Jurkat, Clone E6-1 (cell line): Measurements from ENCODE around the gene SH3BP1. TPM values are rescaled to one million over a fixed set of nuclear protein-coding genes. Genes with fewer than 3 reads are reported as not detected.
"Not testable (repeated sequence)": the region's sequence is repeated elsewhere in the genome, so short reads cannot be mapped to it uniquely, and the experiment has no call there.

Experiments
- DNase-seq: peaks from one replicate; pipeline ENCODE4 v3.0.0-alpha.2; 2011; ENCODE audit warnings: low read depth, low spot score
- H3K4me3 ChIP-seq: 2 replicates; pipeline ENCODE4 v1.5.1; 2011; ENCODE audit warnings: mild to moderate bottlenecking, low read length, control low read depth, moderate library complexity
- polyA plus RNA-seq: library from polyadenylated mRNA; unstranded; fragments of >200 nt; gene quantifications from one replicate; pipeline ENCODE4 v1.2.1, GENCODE V29; 2012; ENCODE audit warnings: missing spikeins; ENCODE audit not compliant: insufficient read length, insufficient read depth

The SH3BP1 gene
- 17.7 TPM for polyA plus RNA-seq

- H3K4me3 ChIP-seq, result peak within 1 kb of the TSS; percentile 59
- no peak for DNase-seq
Observed at GRCh38 chr22:37639070-37639760, at the start of gene SH3BP1. SH3BP1 (plus strand) TSS chr22:37639669; CDS start chr22:37639788, 119 bp downstream.

- not testable (repeated sequence) for DNase-seq, H3K4me3 ChIP-seq
Observed at GRCh38 chr22:37591081-37591480, 48.4 kb upstream of the SH3BP1 start.

GRCh38 chr22:37591823-37592404 is 47.6 kb upstream of the SH3BP1 start:
- no peak for DNase-seq
- peak overlapping the region; percentile 54 for H3K4me3 ChIP-seq

- no peak for DNase-seq
- H3K4me3 ChIP-seq, result no peak overlapping the region
Observed at GRCh38 chr22:37594237-37594636, 45.2 kb upstream of the SH3BP1 start.

GRCh38 chr22:37599153-37599552 is 40.3 kb upstream of the SH3BP1 start:
- H3K4me3 ChIP-seq, result no peak overlapping the region
- no peak for DNase-seq

GRCh38 chr22:37601203-37601539 is 38.3 kb upstream of the SH3BP1 start:
- no peak overlapping the region for H3K4me3 ChIP-seq
- no peak for DNase-seq

- no peak overlapping the region for H3K4me3 ChIP-seq
Observed at GRCh38 chr22:37601540-37602442, 37.7 kb upstream of the SH3BP1 start.

GRCh38 chr22:37602546-37603277 is 36.8 kb upstream of the SH3BP1 start:
- not testable (repeated sequence) for H3K4me3 ChIP-seq, DNase-seq

More at GRCh38 chr22:37601540-37602442, 37.7 kb upstream of the SH3BP1 start:
- no peak for DNase-seq

- DNase-seq, result no peak
- no peak overlapping the region for H3K4me3 ChIP-seq
Observed at GRCh38 chr22:37604074-37604473, 35.4 kb upstream of the SH3BP1 start.

GRCh38 chr22:37604875-37605274 is 34.6 kb upstream of the SH3BP1 start:
- peak; percentile 87 for DNase-seq
- H3K4me3 ChIP-seq, result no peak overlapping the region

- peak; percentile 70 for DNase-seq
- peak overlapping the region; percentile 45 for H3K4me3 ChIP-seq
Observed at GRCh38 chr22:37607010-37607934, 32.2 kb upstream of the SH3BP1 start.

GRCh38 chr22:37607935-37608476 is 31.5 kb upstream of the SH3BP1 start:
- no peak for DNase-seq
- peak overlapping the region; percentile 92 for H3K4me3 ChIP-seq

GRCh38 chr22:37608477-37609239 is 30.8 kb upstream of the SH3BP1 start, which contains the start of gene GGA1:
GGA1 (plus strand) TSS chr22:37608834; CDS start chr22:37608861, 27 bp downstream.
- DNase-seq, result peak; percentile 98

GRCh38 chr22:37609240-37610152 is 30.0 kb upstream of the SH3BP1 start:
- H3K4me3 ChIP-seq, result peak overlapping the region; percentile 92
- DNase-seq, result no peak

More at GRCh38 chr22:37608477-37609239, 30.8 kb upstream of the SH3BP1 start, which contains the start of gene GGA1:
- peak within 1 kb of the TSS; percentile 92 for H3K4me3 ChIP-seq

- H3K4me3 ChIP-seq, result peak overlapping the region; percentile 92
- not testable (repeated sequence) for DNase-seq
Observed at GRCh38 chr22:37610153-37610475, 29.4 kb upstream of the SH3BP1 start.

- H3K4me3 ChIP-seq, result no peak overlapping the region
- DNase-seq, result no peak
Observed at GRCh38 chr22:37610480-37611129, 28.9 kb upstream of the SH3BP1 start.
